ENCODE data around the gene NPC2.

DNA sequence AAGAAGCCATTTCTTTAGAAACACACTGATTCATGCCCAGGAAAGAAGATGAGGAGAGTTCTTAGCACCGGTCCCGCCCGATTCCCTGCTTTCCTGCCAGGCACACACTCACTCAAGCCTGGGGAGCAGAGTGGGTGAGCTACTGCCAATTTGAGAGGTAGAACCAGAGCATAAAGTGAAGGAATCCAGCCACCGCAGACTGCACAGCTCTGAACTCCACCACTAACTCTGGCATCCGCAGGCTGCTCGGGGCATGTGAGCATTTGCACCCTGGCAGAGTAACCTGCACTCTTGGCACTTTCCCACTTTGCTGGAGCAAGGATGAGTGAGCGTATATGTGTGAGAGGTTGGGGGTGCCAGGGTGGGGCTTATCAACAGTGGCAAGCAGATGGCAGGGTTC, 63.1 kb downstream of the NPC2 start:
- TF ChIP-seq, protein P1, sequence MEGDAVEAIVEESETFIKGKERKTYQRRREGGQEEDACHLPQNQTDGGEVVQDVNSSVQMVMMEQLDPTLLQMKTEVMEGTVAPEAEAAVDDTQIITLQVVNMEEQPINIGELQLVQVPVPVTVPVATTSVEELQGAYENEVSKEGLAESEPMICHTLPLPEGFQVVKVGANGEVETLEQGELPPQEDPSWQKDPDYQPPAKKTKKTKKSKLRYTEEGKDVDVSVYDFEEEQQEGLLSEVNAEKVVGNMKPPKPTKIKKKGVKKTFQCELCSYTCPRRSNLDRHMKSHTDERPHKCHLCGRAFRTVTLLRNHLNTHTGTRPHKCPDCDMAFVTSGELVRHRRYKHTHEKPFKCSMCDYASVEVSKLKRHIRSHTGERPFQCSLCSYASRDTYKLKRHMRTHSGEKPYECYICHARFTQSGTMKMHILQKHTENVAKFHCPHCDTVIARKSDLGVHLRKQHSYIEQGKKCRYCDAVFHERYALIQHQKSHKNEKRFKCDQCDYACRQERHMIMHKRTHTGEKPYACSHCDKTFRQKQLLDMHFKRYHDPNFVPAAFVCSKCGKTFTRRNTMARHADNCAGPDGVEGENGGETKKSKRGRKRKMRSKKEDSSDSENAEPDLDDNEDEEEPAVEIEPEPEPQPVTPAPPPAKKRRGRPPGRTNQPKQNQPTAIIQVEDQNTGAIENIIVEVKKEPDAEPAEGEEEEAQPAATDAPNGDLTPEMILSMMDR (IDR thresholded peaks at IDR 0.05), result no peak
- TF ChIP-seq, protein P2, sequence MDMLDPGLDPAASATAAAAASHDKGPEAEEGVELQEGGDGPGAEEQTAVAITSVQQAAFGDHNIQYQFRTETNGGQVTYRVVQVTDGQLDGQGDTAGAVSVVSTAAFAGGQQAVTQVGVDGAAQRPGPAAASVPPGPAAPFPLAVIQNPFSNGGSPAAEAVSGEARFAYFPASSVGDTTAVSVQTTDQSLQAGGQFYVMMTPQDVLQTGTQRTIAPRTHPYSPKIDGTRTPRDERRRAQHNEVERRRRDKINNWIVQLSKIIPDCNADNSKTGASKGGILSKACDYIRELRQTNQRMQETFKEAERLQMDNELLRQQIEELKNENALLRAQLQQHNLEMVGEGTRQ (IDR thresholded peaks at IDR 0.05), result no peak
- no peak for TF ChIP-seq HDAC2 (IDR thresholded peaks at IDR 0.05)

All from A549 (cell line).